ENCODE measurements around the gene PARK7. TPM values are rescaled to one million over a fixed set of nuclear protein-coding genes. Genes with fewer than 3 reads are reported as not detected.
"Not testable (repeated sequence)": the region's sequence is repeated elsewhere in the genome, so short reads cannot be mapped to it uniquely, and the experiment has no call there.

The PARK7 gene
- total RNA-seq, 2 donors from 2014 or later = 304 to 378 TPM

- no peaks in the 10 kb centered on the region for H3K4me1 ChIP-seq (ENCODE audit: control insufficient read depth, insufficient read depth, low read length)
- H3K4me1 Mint-ChIP-seq = peaks cover 15% of the 10 kb centered on the region
- no peak overlapping the region for H3K9ac ChIP-seq (ENCODE audit: extremely low read depth, low read length, poor library complexity, severe bottlenecking)
- no peak overlapping the region for H3K4me3 ChIP-seq (ENCODE audit: low read length)
- peaks cover 1% of the 10 kb centered on the region for H3K9me3 Mint-ChIP-seq
- H3K27ac ChIP-seq (ENCODE audit: low read depth, low read length) = no peak overlapping the region
- peak overlapping the region; percentile 33 for H3K4me3 Mint-ChIP-seq
- H3K27ac Mint-ChIP-seq = peak overlapping the region; percentile 88
- no peaks in the 10 kb centered on the region for H3K9me3 ChIP-seq (ENCODE audit: control insufficient read depth, low read length)
- H3K36me3 Mint-ChIP-seq (ENCODE audit: low read depth) = no peaks in the 10 kb centered on the region
- TF ChIP-seq CTCF (conservative IDR thresholded peaks at IDR 0.05) = no peak
- peak; percentile 74 for DNase-seq
- H3K27me3 ChIP-seq (ENCODE audit: control insufficient read depth, insufficient read depth, low read length, poor library complexity, severe bottlenecking) = no peaks in the 10 kb centered on the region
- H3K27me3 Mint-ChIP-seq (ENCODE audit: insufficient read depth) = no peaks in the 10 kb centered on the region
- no peaks in the 10 kb centered on the region for H3K36me3 ChIP-seq (ENCODE audit: control insufficient read depth, insufficient read depth, low read length)
- 50 to 78% methylated on average over 14 to 18 of the region's 18 CpGs for WGBS, 2 experiments (ENCODE audit: insufficient coverage in 1 of 2, insufficient read length in 1 of 2)
Observed at GRCh38 chr1:7912743-7913557, 48.6 kb upstream of the PARK7 start.

GRCh38 chr1:7915826-7916500, 45.5 kb upstream of the PARK7 start:
- no peaks in the 10 kb centered on the region for H3K9me3 Mint-ChIP-seq
- H3K4me1 ChIP-seq (ENCODE audit: control insufficient read depth, insufficient read depth, low read length) = no peaks in the 10 kb centered on the region
- H3K27me3 Mint-ChIP-seq (ENCODE audit: insufficient read depth) = no peaks in the 10 kb centered on the region
- no peak overlapping the region for H3K4me3 ChIP-seq (ENCODE audit: low read length)
- WGBS, 2 experiments (ENCODE audit: insufficient coverage in 1 of 2, insufficient read length in 1 of 2) = 93% methylated on average over 5 of the region's 5 CpGs; no CpG with 5 or more reads in 1 of the 2 experiments
- no peak overlapping the region for H3K27ac Mint-ChIP-seq
- H3K27me3 ChIP-seq (ENCODE audit: control insufficient read depth, insufficient read depth, low read length, poor library complexity, severe bottlenecking) = no peaks in the 10 kb centered on the region
- no peak overlapping the region for H3K4me3 Mint-ChIP-seq
- no peaks in the 10 kb centered on the region for H3K36me3 Mint-ChIP-seq (ENCODE audit: low read depth)
- no peak overlapping the region for H3K9ac ChIP-seq (ENCODE audit: extremely low read depth, low read length, poor library complexity, severe bottlenecking)
- no peaks in the 10 kb centered on the region for H3K36me3 ChIP-seq (ENCODE audit: control insufficient read depth, insufficient read depth, low read length)
- H3K27ac ChIP-seq (ENCODE audit: low read depth, low read length) = no peak overlapping the region
- no peaks in the 10 kb centered on the region for H3K9me3 ChIP-seq (ENCODE audit: control insufficient read depth, low read length)
- no peak for DNase-seq
- peaks cover 15% of the 10 kb centered on the region for H3K4me1 Mint-ChIP-seq
- TF ChIP-seq CTCF (conservative IDR thresholded peaks at IDR 0.05) = no peak

GRCh38 chr1:7916501-7916830, 45.0 kb upstream of the PARK7 start:
- no peak overlapping the region for H3K27ac Mint-ChIP-seq
- TF ChIP-seq CTCF (conservative IDR thresholded peaks at IDR 0.05) = no peak
- H3K36me3 Mint-ChIP-seq (ENCODE audit: low read depth) = no peaks in the 10 kb centered on the region
- Histone ChIP-seq H3K9ac (ENCODE audit: extremely low read depth, low read length, poor library complexity, severe bottlenecking) (no peak overlapping the region), H3K27me3 (ENCODE audit: control insufficient read depth, insufficient read depth, low read length, poor library complexity, severe bottlenecking) (no peaks in the 10 kb centered on the region), H3K4me3 (ENCODE audit: low read length) (no peak overlapping the region), H3K27ac (ENCODE audit: low read depth, low read length) (no peak overlapping the region), H3K4me1 (ENCODE audit: control insufficient read depth, insufficient read depth, low read length) (no peaks in the 10 kb centered on the region), H3K9me3 (ENCODE audit: control insufficient read depth, low read length) (no peaks in the 10 kb centered on the region), H3K36me3 (ENCODE audit: control insufficient read depth, insufficient read depth, low read length) (no peaks in the 10 kb centered on the region)
- peaks cover 15% of the 10 kb centered on the region for H3K4me1 Mint-ChIP-seq
- DNase-seq = no peak
- H3K9me3 Mint-ChIP-seq = no peaks in the 10 kb centered on the region
- H3K27me3 Mint-ChIP-seq (ENCODE audit: insufficient read depth) = no peaks in the 10 kb centered on the region
- no peak overlapping the region for H3K4me3 Mint-ChIP-seq
- WGBS, 2 experiments (ENCODE audit: insufficient coverage in 1 of 2, insufficient read length in 1 of 2) = 97 to 100% methylated on average over 1 to 2 of the region's 2 CpGs

GRCh38 chr1:7917971-7918370, 43.5 kb upstream of the PARK7 start:
- not testable (repeated sequence) for H3K9me3 ChIP-seq (ENCODE audit: control insufficient read depth, low read length); H3K27ac ChIP-seq (ENCODE audit: low read depth, low read length); H3K27ac Mint-ChIP-seq; H3K4me3 ChIP-seq (ENCODE audit: low read length); H3K4me1 ChIP-seq (ENCODE audit: control insufficient read depth, insufficient read depth, low read length); H3K36me3 Mint-ChIP-seq (ENCODE audit: low read depth); H3K9ac ChIP-seq (ENCODE audit: extremely low read depth, low read length, poor library complexity, severe bottlenecking); H3K27me3 Mint-ChIP-seq (ENCODE audit: insufficient read depth); H3K4me3 Mint-ChIP-seq; DNase-seq; H3K36me3 ChIP-seq (ENCODE audit: control insufficient read depth, insufficient read depth, low read length); H3K27me3 ChIP-seq (ENCODE audit: control insufficient read depth, insufficient read depth, low read length, poor library complexity, severe bottlenecking); H3K9me3 Mint-ChIP-seq
- H3K4me1 Mint-ChIP-seq = peaks cover 10% of the 10 kb centered on the region
- WGBS, 2 experiments (ENCODE audit: insufficient coverage in 1 of 2, insufficient read length in 1 of 2) = 93 to 100% methylated on average over 1 to 5 of the region's 5 CpGs

Measured in endodermal cell (in vitro differentiated cells).